ENCODE measurements around the gene CDK14.

Gene CDK14

GRCh38 chr7:90846192-90846591, 250.1 kb downstream of the CDK14 start:
- no peak overlapping the region for H3K4me3 Mint-ChIP-seq
- ATAC-seq = no peak

GRCh38 chr7:90850066-90850465, 253.9 kb downstream of the CDK14 start:
- H3K27me3 Mint-ChIP-seq = no peaks in the 10 kb centered on the region
- no peak overlapping the region for H3K4me3 Mint-ChIP-seq
- H3K27ac Mint-ChIP-seq = peak overlapping the region in 1 of 2 donors; percentile 23
- no peak for ATAC-seq
- no peak for DNase-seq
- no peaks in the 10 kb centered on the region for H3K4me1 Mint-ChIP-seq
- no peaks in the 10 kb centered on the region for H3K9me3 Mint-ChIP-seq

More at GRCh38 chr7:90846192-90846591, 250.1 kb downstream of the CDK14 start:
- Mint-ChIP-seq H3K9me3 (no peaks in the 10 kb centered on the region), H3K4me1 (no peaks in the 10 kb centered on the region), H3K27me3 (no peaks in the 10 kb centered on the region), H3K27ac (no peak overlapping the region)
- no peak for DNase-seq

GRCh38 chr7:90850471-90850870, 254.3 kb downstream of the CDK14 start:
- no peak overlapping the region for H3K4me3 Mint-ChIP-seq

GRCh38 chr7:90853205-90853604, 257.1 kb downstream of the CDK14 start:
- Mint-ChIP-seq H3K27ac (no peak overlapping the region), H3K9me3 (no peaks in the 10 kb centered on the region), H3K4me3 (no peak overlapping the region), H3K27me3 (no peaks in the 10 kb centered on the region), H3K4me1 (no peaks in the 10 kb centered on the region)
- DNase-seq (no peak), ATAC-seq (no peak)

More at GRCh38 chr7:90850471-90850870, 254.3 kb downstream of the CDK14 start:
- no peaks in the 10 kb centered on the region for H3K4me1 Mint-ChIP-seq
- H3K27ac Mint-ChIP-seq = peak overlapping the region in 1 of 2 donors; percentile 23
- ATAC-seq (no peak), DNase-seq (no peak)
- no peaks in the 10 kb centered on the region for H3K27me3 Mint-ChIP-seq
- H3K9me3 Mint-ChIP-seq = no peaks in the 10 kb centered on the region

- no peak overlapping the region for H3K27ac Mint-ChIP-seq
Measured at GRCh38 chr7:90856351-90857070, 260.4 kb downstream of the CDK14 start.

GRCh38 chr7:90857603-90858002, 261.5 kb downstream of the CDK14 start:
- Mint-ChIP-seq H3K27ac (no peak overlapping the region), H3K27me3 (no peaks in the 10 kb centered on the region), H3K4me1 (no peaks in the 10 kb centered on the region), H3K9me3 (no peaks in the 10 kb centered on the region), H3K4me3 (no peak overlapping the region)
- no peak for ATAC-seq
- DNase-seq = no peak

More at GRCh38 chr7:90856351-90857070, 260.4 kb downstream of the CDK14 start:
- H3K27me3 Mint-ChIP-seq = no peaks in the 10 kb centered on the region
- DNase-seq (no peak), ATAC-seq (no peak)
- H3K9me3 Mint-ChIP-seq = no peaks in the 10 kb centered on the region
- no peaks in the 10 kb centered on the region for H3K4me1 Mint-ChIP-seq
- no peak overlapping the region for H3K4me3 Mint-ChIP-seq

- Mint-ChIP-seq H3K9me3 (no peaks in the 10 kb centered on the region), H3K4me1 (no peaks in the 10 kb centered on the region), H3K4me3 (no peak overlapping the region), H3K27ac (no peak overlapping the region), H3K27me3 (no peaks in the 10 kb centered on the region)
- no peak for DNase-seq
- no peak for ATAC-seq
Measured at GRCh38 chr7:90858546-90858945, 262.4 kb downstream of the CDK14 start.

GRCh38 chr7:90859521-90859920, 263.4 kb downstream of the CDK14 start:
- ATAC-seq (no peak), DNase-seq (no peak)
- no peak overlapping the region for H3K27ac Mint-ChIP-seq
- no peak overlapping the region for H3K4me3 Mint-ChIP-seq
- no peaks in the 10 kb centered on the region for H3K4me1 Mint-ChIP-seq
- H3K27me3 Mint-ChIP-seq = no peaks in the 10 kb centered on the region
- no peaks in the 10 kb centered on the region for H3K9me3 Mint-ChIP-seq

- ATAC-seq (no peak), DNase-seq (no peak)
- H3K4me3 Mint-ChIP-seq = no peak overlapping the region
- H3K27me3 Mint-ChIP-seq = no peaks in the 10 kb centered on the region
- H3K4me1 Mint-ChIP-seq = no peaks in the 10 kb centered on the region
- no peaks in the 10 kb centered on the region for H3K9me3 Mint-ChIP-seq
- H3K27ac Mint-ChIP-seq = no peak overlapping the region
Measured at GRCh38 chr7:90864088-90864487, 268.0 kb downstream of the CDK14 start.

GRCh38 chr7:90869335-90869734, 273.2 kb downstream of the CDK14 start:
- H3K9me3 Mint-ChIP-seq = no peaks in the 10 kb centered on the region
- no peak overlapping the region for H3K27ac Mint-ChIP-seq
- no peaks in the 10 kb centered on the region for H3K4me1 Mint-ChIP-seq
- H3K4me3 Mint-ChIP-seq = no peak overlapping the region
- ATAC-seq = no peak
- H3K27me3 Mint-ChIP-seq = no peaks in the 10 kb centered on the region
- DNase-seq = no peak

- Mint-ChIP-seq H3K27me3 (no peaks in the 10 kb centered on the region), H3K4me1 (no peaks in the 10 kb centered on the region), H3K9me3 (peaks cover 4 to 11% of the 10 kb centered on the region in 2 donors), H3K4me3 (no peak overlapping the region), H3K27ac (no peak overlapping the region)
- DNase-seq (no peak), ATAC-seq (no peak)
Measured at GRCh38 chr7:90876701-90877100, 280.6 kb downstream of the CDK14 start.

- no peak overlapping the region for H3K27ac Mint-ChIP-seq
- H3K27me3 Mint-ChIP-seq = no peaks in the 10 kb centered on the region
- peaks cover 4 to 11% of the 10 kb centered on the region in 2 donors for H3K9me3 Mint-ChIP-seq
- H3K4me1 Mint-ChIP-seq = no peaks in the 10 kb centered on the region
- H3K4me3 Mint-ChIP-seq = no peak overlapping the region
- no peak for DNase-seq
- no peak for ATAC-seq
Measured at GRCh38 chr7:90877201-90877600, 281.1 kb downstream of the CDK14 start.

GRCh38 chr7:90879924-90880323, 283.8 kb downstream of the CDK14 start:
- Mint-ChIP-seq H3K27me3 (no peaks in the 10 kb centered on the region), H3K4me3 (no peak overlapping the region), H3K4me1 (no peaks in the 10 kb centered on the region), H3K27ac (no peak overlapping the region), H3K9me3 (peaks cover 1 to 11% of the 10 kb centered on the region in 2 donors)
- DNase-seq = no peak
- ATAC-seq = no peak

GRCh38 chr7:90886416-90886815, 290.3 kb downstream of the CDK14 start:
- H3K4me1 Mint-ChIP-seq = no peaks in the 10 kb centered on the region
- no peak overlapping the region for H3K4me3 Mint-ChIP-seq
- no peaks in the 10 kb centered on the region for H3K27me3 Mint-ChIP-seq

GRCh38 chr7:90889210-90889609, 293.1 kb downstream of the CDK14 start:
- Mint-ChIP-seq H3K27me3 (no peaks in the 10 kb centered on the region), H3K4me1 (no peaks in the 10 kb centered on the region), H3K9me3 (no peaks in the 10 kb centered on the region), H3K4me3 (no peak overlapping the region), H3K27ac (no peak overlapping the region)
- no peak for DNase-seq
- no peak for ATAC-seq

More at GRCh38 chr7:90886416-90886815, 290.3 kb downstream of the CDK14 start:
- Mint-ChIP-seq H3K9me3 (no peaks in the 10 kb centered on the region), H3K27ac (no peak overlapping the region)
- DNase-seq (no peak), ATAC-seq (no peak)

GRCh38 chr7:90889644-90890043, 293.5 kb downstream of the CDK14 start:
- Mint-ChIP-seq H3K4me1 (no peaks in the 10 kb centered on the region), H3K27ac (no peak overlapping the region), H3K4me3 (no peak overlapping the region), H3K9me3 (no peaks in the 10 kb centered on the region), H3K27me3 (no peaks in the 10 kb centered on the region)
- DNase-seq = no peak
- no peak for ATAC-seq

GRCh38 chr7:90891529-90891928, 295.4 kb downstream of the CDK14 start:
- Mint-ChIP-seq H3K27me3 (no peaks in the 10 kb centered on the region), H3K4me1 (no peaks in the 10 kb centered on the region), H3K4me3 (no peak overlapping the region), H3K27ac (no peak overlapping the region), H3K9me3 (no peaks in the 10 kb centered on the region)
- DNase-seq = no peak
- no peak for ATAC-seq

Measured in stimulated activated naive CD8-positive, alpha-beta T cell treated with anti-CD3 and anti-CD28 coated beads, Interleukin-15, amount 100 ng/mL, for 72 hours (primary cell).